ENCODE results near the gene CFAP77.

CFAP77 gene

GRCh38 chr9:132410642-132411041 is 631 bp downstream of the CFAP77 start:
- peak in 1 of 2 donors; percentile 14 for DNase-seq

- peak; percentile 62 to 64 for DNase-seq
Measured at GRCh38 chr9:132411091-132411508, 1.1 kb downstream of the CFAP77 start.

- no peak for DNase-seq
Measured at GRCh38 chr9:132412089-132412488, 2.1 kb downstream of the CFAP77 start.

GRCh38 chr9:132413926-132414325 is 3.9 kb downstream of the CFAP77 start:
- DNase-seq = no peak

GRCh38 chr9:132414731-132415130 is 4.7 kb downstream of the CFAP77 start:
- DNase-seq = no peak

- no peak for DNase-seq
Measured at GRCh38 chr9:132415181-132415580, 5.2 kb downstream of the CFAP77 start.

GRCh38 chr9:132418726-132419363 is 8.8 kb downstream of the CFAP77 start:
- no peak for DNase-seq

GRCh38 chr9:132422574-132422973 is 12.6 kb downstream of the CFAP77 start:
- DNase-seq = no peak

- DNase-seq = no peak
Measured at GRCh38 chr9:132423503-132423902, 13.5 kb downstream of the CFAP77 start.

GRCh38 chr9:132424857-132425674 is 15.1 kb downstream of the CFAP77 start:
- no peak for DNase-seq

- DNase-seq = no peak
Measured at GRCh38 chr9:132425675-132426062, 15.7 kb downstream of the CFAP77 start.

GRCh38 chr9:132426639-132427414 is 16.8 kb downstream of the CFAP77 start:
- DNase-seq = no peak

- DNase-seq = no peak
Measured at GRCh38 chr9:132430998-132431397, 21.0 kb downstream of the CFAP77 start.

GRCh38 chr9:132434881-132435280 is 24.9 kb downstream of the CFAP77 start:
- DNase-seq = no peak

- no peak for DNase-seq
Measured at GRCh38 chr9:132439153-132439552, 29.1 kb downstream of the CFAP77 start.

GRCh38 chr9:132440735-132441134 is 30.7 kb downstream of the CFAP77 start:
- no peak for DNase-seq

- DNase-seq = no peak
Measured at GRCh38 chr9:132441404-132441803, 31.4 kb downstream of the CFAP77 start.

- DNase-seq = no peak
Measured at GRCh38 chr9:132443951-132444607, 34.1 kb downstream of the CFAP77 start.

GRCh38 chr9:132446887-132447286 is 36.9 kb downstream of the CFAP77 start:
- DNase-seq = no peak

- DNase-seq = no peak
Measured at GRCh38 chr9:132447346-132447745, 37.3 kb downstream of the CFAP77 start.

GRCh38 chr9:132447902-132448301 is 37.9 kb downstream of the CFAP77 start:
- no peak for DNase-seq

GRCh38 chr9:132451276-132451675 is 41.3 kb downstream of the CFAP77 start:
- no peak for DNase-seq

- no peak for DNase-seq
Measured at GRCh38 chr9:132456241-132456640, 46.2 kb downstream of the CFAP77 start.
